ENCODE data around the gene RPLP1.
A peak's percentile ranks its signal among the peaks of the same experiment; 100 is the strongest.

The RPLP1 gene

DNA sequence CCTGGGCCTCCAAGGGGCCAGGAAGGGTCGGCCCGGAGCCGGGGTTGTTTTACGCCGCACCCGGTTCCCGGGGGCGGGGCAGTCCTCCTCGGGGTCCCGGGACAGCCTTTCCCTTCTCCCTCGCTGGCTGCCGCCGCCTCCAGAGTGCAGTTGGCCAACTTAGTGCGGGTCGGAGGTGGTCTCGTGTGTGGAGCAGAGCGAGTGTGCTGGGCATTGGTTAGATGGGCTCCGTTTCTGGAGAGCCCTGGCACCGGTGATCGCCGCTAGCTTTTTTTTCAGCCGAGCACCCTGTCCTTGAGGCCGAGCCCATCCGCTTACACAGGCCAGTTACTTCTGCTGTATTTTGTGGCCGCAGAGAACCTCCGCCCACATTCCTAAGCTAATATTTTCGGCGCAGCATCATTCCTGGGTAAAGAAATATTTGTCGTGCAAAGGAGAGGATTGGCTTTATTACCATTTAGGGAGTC, 37.9 kb upstream of the RPLP1 start (continued):
- TF ChIP-seq, protein P1, sequence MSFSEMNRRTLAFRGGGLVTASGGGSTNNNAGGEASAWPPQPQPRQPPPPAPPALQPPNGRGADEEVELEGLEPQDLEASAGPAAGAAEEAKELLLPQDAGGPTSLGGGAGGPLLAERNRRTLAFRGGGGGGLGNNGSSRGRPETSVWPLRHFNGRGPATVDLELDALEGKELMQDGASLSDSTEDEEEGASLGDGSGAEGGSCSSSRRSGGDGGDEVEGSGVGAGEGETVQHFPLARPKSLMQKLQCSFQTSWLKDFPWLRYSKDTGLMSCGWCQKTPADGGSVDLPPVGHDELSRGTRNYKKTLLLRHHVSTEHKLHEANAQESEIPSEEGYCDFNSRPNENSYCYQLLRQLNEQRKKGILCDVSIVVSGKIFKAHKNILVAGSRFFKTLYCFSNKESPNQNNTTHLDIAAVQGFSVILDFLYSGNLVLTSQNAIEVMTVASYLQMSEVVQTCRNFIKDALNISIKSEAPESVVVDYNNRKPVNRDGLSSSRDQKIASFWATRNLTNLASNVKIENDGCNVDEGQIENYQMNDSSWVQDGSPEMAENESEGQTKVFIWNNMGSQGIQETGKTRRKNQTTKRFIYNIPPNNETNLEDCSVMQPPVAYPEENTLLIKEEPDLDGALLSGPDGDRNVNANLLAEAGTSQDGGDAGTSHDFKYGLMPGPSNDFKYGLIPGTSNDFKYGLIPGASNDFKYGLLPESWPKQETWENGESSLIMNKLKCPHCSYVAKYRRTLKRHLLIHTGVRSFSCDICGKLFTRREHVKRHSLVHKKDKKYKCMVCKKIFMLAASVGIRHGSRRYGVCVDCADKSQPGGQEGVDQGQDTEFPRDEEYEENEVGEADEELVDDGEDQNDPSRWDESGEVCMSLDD (tag by site-specific recombination; IDR thresholded peaks at IDR 0.05) = no peak
- no peak for TF ChIP-seq ZNF558 (tag by site-specific recombination; IDR thresholded peaks at IDR 0.05)
- TF ChIP-seq ZNF776 (tag by site-specific recombination; IDR thresholded peaks at IDR 0.05; ENCODE audit: borderline replicate concordance) = no peak
- TF ChIP-seq ZNF426 (tag by site-specific recombination; IDR thresholded peaks at IDR 0.05) = no peak
- TF ChIP-seq ZNF830 (tag by site-specific recombination; IDR thresholded peaks at IDR 0.05; ENCODE audit: low read depth) = no peak
- peak; percentile 59 for TF ChIP-seq ZFHX2 (tag by site-specific recombination; conservative IDR thresholded peaks at IDR 0.05)
- TF ChIP-seq ZNF660 (tag by site-specific recombination; IDR thresholded peaks at IDR 0.05) = 0 out of 2 replicates have a peak, but pooled peaks have one; percentile 8
- TF ChIP-seq, protein P2, sequence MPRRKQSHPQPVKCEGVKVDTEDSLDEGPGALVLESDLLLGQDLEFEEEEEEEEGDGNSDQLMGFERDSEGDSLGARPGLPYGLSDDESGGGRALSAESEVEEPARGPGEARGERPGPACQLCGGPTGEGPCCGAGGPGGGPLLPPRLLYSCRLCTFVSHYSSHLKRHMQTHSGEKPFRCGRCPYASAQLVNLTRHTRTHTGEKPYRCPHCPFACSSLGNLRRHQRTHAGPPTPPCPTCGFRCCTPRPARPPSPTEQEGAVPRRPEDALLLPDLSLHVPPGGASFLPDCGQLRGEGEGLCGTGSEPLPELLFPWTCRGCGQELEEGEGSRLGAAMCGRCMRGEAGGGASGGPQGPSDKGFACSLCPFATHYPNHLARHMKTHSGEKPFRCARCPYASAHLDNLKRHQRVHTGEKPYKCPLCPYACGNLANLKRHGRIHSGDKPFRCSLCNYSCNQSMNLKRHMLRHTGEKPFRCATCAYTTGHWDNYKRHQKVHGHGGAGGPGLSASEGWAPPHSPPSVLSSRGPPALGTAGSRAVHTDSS (tag by site-specific recombination; IDR thresholded peaks at IDR 0.05) = 0 out of 2 replicates have a peak, but pooled peaks have one; percentile 2
- TF ChIP-seq ZNF324 (tag by site-specific recombination; IDR thresholded peaks at IDR 0.05) = no peak
- TF ChIP-seq ZNF610 (tag by site-specific recombination; IDR thresholded peaks at IDR 0.05; ENCODE audit: borderline replicate concordance) = no peak
- no peak for TF ChIP-seq ZNF624 (tag by site-specific recombination; IDR thresholded peaks at IDR 0.05)
- no peak for TF ChIP-seq ZNF792 (tag by site-specific recombination; IDR thresholded peaks at IDR 0.05)
- TF ChIP-seq SP2 (tag by site-specific recombination; IDR thresholded peaks at IDR 0.05) = peak; percentile 3
- no peak for TF ChIP-seq ZNF155 (tag by site-specific recombination; IDR thresholded peaks at IDR 0.05)
- no peak for TF ChIP-seq ZNF10 (tag by site-specific recombination; IDR thresholded peaks at IDR 0.05)
- TF ChIP-seq, protein P3, sequence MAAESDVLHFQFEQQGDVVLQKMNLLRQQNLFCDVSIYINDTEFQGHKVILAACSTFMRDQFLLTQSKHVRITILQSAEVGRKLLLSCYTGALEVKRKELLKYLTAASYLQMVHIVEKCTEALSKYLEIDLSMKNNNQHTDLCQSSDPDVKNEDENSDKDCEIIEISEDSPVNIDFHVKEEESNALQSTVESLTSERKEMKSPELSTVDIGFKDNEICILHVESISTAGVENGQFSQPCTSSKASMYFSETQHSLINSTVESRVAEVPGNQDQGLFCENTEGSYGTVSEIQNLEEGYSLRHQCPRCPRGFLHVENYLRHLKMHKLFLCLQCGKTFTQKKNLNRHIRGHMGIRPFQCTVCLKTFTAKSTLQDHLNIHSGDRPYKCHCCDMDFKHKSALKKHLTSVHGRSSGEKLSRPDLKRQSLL (tag by site-specific recombination; IDR thresholded peaks at IDR 0.05) = no peak
- no peak for TF ChIP-seq ZNF560 (tag by site-specific recombination; IDR thresholded peaks at IDR 0.05; ENCODE audit: borderline replicate concordance)
- no peak for TF ChIP-seq ZNF626 (tag by site-specific recombination; IDR thresholded peaks at IDR 0.05)
- TF ChIP-seq, protein P4, sequence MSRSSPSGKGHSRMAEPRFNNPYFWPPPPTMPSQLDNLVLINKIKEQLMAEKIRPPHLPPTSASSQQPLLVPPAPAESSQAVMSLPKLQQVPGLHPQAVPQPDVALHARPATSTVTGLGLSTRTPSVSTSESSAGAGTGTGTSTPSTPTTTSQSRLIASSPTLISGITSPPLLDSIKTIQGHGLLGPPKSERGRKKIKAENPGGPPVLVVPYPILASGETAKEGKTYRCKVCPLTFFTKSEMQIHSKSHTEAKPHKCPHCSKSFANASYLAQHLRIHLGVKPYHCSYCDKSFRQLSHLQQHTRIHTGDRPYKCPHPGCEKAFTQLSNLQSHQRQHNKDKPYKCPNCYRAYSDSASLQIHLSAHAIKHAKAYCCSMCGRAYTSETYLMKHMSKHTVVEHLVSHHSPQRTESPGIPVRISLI (tag by site-specific recombination; IDR thresholded peaks at IDR 0.05) = peak; percentile 87
- no peak for TF ChIP-seq SCRT1 (tag by site-specific recombination; IDR thresholded peaks at IDR 0.05; ENCODE audit: borderline replicate concordance)
- TF ChIP-seq, protein P5, sequence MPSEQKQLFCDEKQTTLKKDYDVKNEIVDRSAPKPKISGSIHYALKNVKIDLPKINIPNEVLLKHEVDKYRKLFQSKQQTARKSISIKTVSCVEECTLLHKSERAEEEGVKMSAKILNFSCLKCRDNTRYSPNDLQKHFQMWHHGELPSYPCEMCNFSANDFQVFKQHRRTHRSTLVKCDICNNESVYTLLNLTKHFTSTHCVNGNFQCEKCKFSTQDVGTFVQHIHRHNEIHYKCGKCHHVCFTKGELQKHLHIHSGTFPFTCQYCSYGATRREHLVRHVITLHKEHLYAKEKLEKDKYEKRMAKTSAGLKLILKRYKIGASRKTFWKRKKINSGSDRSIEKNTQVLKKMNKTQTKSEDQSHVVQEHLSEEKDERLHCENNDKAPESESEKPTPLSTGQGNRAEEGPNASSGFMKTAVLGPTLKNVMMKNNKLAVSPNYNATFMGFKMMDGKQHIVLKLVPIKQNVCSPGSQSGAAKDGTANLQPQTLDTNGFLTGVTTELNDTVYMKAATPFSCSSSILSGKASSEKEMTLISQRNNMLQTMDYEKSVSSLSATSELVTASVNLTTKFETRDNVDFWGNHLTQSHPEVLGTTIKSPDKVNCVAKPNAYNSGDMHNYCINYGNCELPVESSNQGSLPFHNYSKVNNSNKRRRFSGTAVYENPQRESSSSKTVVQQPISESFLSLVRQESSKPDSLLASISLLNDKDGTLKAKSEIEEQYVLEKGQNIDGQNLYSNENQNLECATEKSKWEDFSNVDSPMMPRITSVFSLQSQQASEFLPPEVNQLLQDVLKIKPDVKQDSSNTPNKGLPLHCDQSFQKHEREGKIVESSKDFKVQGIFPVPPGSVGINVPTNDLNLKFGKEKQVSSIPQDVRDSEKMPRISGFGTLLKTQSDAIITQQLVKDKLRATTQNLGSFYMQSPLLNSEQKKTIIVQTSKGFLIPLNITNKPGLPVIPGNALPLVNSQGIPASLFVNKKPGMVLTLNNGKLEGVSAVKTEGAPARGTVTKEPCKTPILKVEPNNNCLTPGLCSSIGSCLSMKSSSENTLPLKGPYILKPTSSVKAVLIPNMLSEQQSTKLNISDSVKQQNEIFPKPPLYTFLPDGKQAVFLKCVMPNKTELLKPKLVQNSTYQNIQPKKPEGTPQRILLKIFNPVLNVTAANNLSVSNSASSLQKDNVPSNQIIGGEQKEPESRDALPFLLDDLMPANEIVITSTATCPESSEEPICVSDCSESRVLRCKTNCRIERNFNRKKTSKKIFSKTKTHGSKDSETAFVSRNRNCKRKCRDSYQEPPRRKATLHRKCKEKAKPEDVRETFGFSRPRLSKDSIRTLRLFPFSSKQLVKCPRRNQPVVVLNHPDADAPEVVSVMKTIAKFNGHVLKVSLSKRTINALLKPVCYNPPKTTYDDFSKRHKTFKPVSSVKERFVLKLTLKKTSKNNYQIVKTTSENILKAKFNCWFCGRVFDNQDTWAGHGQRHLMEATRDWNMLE (tag by site-specific recombination; conservative IDR thresholded peaks at IDR 0.05; ENCODE audit: low read depth) = no peak
- TF ChIP-seq, protein P6, sequence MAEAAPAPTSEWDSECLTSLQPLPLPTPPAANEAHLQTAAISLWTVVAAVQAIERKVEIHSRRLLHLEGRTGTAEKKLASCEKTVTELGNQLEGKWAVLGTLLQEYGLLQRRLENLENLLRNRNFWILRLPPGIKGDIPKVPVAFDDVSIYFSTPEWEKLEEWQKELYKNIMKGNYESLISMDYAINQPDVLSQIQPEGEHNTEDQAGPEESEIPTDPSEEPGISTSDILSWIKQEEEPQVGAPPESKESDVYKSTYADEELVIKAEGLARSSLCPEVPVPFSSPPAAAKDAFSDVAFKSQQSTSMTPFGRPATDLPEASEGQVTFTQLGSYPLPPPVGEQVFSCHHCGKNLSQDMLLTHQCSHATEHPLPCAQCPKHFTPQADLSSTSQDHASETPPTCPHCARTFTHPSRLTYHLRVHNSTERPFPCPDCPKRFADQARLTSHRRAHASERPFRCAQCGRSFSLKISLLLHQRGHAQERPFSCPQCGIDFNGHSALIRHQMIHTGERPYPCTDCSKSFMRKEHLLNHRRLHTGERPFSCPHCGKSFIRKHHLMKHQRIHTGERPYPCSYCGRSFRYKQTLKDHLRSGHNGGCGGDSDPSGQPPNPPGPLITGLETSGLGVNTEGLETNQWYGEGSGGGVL (tag by site-specific recombination; IDR thresholded peaks at IDR 0.05) = 0 out of 2 replicates have a peak, but pooled peaks have one; percentile 3
- TF ChIP-seq ZNF133 (tag by site-specific recombination; IDR thresholded peaks at IDR 0.05) = no peak
- TF ChIP-seq, protein P7, sequence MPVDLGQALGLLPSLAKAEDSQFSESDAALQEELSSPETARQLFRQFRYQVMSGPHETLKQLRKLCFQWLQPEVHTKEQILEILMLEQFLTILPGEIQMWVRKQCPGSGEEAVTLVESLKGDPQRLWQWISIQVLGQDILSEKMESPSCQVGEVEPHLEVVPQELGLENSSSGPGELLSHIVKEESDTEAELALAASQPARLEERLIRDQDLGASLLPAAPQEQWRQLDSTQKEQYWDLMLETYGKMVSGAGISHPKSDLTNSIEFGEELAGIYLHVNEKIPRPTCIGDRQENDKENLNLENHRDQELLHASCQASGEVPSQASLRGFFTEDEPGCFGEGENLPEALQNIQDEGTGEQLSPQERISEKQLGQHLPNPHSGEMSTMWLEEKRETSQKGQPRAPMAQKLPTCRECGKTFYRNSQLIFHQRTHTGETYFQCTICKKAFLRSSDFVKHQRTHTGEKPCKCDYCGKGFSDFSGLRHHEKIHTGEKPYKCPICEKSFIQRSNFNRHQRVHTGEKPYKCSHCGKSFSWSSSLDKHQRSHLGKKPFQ (tag by site-specific recombination; IDR thresholded peaks at IDR 0.05) = no peak
- no peak for TF ChIP-seq KLF10 (tag by site-specific recombination; IDR thresholded peaks at IDR 0.05)

Data from HEK293 (cell line).